Testis (tissue), 2 donors: ENCODE data around the gene MGAT5.

Experiments used
- POLR2A ChIP-seq: fragments of 450-650 bp; IDR thresholded peaks from one replicate; pipeline ENCODE4 v1.6.1; 2017; ENCODE audit warnings: antibody characterized with exemption, mild to moderate bottlenecking, moderate library complexity
- TF ChIP-seq, protein P1 (sequence below), 3 experiments: fragments of 450-650 bp in 2 of 3; fragments of 200-600 bp in 1 of 3; sonication (generic) in 1 of 3; IDR thresholded peaks; one replicate each; pipeline ENCODE4 v1.5.1; 2016 to 2019; ENCODE audit warnings: antibody characterized with exemption in 3 of 3, mild to moderate bottlenecking in 2 of 3, moderate library complexity in 1 of 3

DNA sequence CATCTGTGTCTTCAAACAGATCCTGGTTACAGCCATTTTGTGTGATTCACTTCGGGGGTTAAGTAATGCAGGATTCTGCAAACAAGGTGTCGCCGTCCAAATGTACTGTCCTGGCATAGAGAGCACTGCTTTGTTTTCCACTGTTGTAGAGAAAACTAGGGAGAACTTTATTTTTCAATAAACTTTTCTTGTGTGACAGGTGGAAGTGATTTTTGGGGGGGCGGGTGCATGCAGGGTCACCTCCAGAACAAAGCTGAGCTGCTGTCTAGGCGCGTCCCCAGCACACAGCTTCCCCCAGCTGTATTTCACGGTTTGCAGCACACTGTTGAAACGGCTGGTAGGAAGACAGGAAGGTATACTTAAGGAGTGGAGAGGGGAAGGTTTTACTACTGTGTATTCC is 200.6 kb downstream of the MGAT5 start:
- TF ChIP-seq POLR2A: no peak
- TF ChIP-seq, protein P1, sequence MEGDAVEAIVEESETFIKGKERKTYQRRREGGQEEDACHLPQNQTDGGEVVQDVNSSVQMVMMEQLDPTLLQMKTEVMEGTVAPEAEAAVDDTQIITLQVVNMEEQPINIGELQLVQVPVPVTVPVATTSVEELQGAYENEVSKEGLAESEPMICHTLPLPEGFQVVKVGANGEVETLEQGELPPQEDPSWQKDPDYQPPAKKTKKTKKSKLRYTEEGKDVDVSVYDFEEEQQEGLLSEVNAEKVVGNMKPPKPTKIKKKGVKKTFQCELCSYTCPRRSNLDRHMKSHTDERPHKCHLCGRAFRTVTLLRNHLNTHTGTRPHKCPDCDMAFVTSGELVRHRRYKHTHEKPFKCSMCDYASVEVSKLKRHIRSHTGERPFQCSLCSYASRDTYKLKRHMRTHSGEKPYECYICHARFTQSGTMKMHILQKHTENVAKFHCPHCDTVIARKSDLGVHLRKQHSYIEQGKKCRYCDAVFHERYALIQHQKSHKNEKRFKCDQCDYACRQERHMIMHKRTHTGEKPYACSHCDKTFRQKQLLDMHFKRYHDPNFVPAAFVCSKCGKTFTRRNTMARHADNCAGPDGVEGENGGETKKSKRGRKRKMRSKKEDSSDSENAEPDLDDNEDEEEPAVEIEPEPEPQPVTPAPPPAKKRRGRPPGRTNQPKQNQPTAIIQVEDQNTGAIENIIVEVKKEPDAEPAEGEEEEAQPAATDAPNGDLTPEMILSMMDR (IDR thresholded peaks at IDR 0.05): no peak
